NCI-H1417 (cell line): ENCODE results near the gene LENEP.

ENCODE experiments used
- DNase-seq, 3 experiments: peaks; one replicate each; lab custom pipeline; 2025; lab: John Stamatoyannopoulos, UW

Gene LENEP

GRCh38 chr1:154998818-154999570 lies 5.6 kb downstream of the LENEP start:
- DNase-seq, result peak; percentile 63 to 82 (median 74)

DNA sequence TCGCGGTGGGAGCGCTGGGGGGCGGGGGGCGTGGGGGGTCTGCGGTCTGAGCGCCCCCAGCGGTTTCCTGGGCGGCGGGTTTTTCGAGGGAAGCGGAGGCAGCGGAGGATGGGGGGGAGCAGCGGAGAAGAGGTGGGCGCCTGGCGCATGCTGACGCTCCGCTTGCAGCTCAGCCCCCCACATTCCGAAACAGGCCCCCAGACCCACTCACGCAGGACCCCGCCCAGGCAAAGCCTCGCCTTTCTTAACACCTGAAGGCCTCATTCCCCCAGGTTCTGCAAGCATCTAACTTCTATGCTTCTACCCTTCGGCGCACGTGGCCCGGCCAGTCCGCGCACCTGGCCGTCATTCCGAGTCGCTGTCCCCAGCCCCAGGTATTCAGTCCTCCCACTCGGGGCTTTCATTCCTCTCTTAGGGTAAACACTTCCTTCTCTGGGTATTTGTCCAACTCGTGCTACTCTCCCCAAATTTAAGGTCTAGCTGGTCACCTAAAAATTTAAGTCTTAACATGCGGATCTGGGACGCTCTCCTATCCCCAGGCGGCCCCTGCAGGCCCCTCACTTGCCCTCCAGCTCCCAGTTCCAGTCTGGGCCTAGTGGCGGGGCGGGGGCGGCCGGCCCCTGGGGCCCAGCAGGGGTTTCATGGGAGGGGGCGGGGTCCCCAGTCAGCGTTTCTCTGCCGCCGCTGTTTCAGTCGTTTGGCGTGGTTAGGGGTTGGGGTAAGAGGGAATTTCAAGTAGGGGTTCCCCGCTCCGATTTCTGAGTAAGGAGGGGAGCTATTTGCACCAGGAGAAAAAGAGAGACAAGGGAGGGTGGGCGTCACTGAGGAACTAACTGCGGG lies 6.4 kb downstream of the LENEP start:
- DNase-seq, result peak; percentile 43 to 78 (median 77)

DNA sequence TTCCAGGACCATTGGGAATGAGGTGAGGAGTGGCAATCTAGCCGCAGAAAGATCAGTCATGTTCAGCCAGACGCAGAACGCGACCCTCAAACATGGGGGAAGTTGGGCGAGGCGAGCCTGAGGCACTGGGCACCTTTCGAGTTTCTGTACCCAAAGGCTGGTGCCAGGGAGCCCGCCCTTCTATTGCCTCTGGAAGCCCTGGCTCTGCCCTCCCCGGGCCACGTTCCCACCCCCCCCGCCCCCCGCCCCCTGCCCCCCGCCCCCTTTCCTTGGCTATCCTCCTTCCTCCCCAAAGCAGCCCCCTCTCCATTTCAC lies 7.0 kb downstream of the LENEP start:
- peak in 2 of 3 experiments; percentile 65 to 78 for DNase-seq

- DNase-seq, result peak; percentile 95 to 99 (median 96)
Observed at GRCh38 chr1:155000726-155001424, 7.5 kb downstream of the LENEP start.

DNA sequence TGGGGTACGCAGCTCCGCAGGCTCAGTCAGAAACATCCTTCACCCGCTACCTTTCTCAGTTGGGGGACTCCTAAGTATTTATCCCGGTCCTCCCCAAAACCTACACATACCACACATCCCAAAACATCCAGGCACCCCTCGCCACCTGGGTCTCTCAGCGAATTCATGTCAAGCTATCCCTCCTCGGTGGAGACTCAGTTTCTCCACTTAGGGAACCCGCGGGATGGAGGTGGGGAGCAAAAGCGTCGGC lies 8.0 kb downstream of the LENEP start:
- no peak for DNase-seq

DNA sequence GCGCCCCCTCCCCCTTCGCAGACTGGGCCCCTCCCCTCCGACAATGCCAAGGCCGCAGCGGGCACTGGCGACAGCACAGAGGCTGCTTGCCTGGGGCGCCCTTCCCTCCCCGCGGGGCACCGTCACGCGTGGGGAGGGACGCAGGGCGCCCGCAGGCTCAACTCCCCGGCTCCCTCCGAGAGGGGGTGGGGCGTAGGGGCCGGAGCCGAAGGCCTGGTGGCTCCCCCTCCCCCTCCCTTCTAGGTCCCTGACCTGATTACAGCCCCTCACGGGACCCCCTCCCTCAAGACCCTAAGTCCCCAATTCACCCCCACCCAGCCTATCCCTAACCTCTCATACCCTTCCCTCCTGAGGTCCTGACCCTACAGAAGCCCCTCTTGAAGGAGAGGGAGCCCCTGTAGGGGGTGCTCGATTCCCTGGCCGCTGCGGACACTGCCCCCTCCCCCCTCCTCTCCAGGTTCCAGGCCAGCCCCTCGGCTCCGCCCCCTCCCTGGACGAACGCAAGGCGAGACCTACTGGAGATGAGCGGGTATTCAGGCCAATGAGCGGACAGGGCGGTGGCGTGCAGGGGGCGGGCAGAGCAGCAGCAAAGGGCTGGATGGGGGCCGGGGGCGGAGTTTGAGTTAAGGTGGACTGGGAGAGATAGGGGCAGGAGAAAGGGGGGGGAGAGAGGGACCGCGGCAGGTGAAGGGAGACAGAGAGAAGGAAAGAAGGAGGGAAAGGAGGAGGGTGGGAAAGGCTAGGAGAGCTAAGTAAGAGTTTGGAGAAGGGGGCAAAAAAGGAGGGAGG lies 8.5 kb downstream of the LENEP start:
- DNase-seq, result peak; percentile 98 to 100 (median 99)

DNA sequence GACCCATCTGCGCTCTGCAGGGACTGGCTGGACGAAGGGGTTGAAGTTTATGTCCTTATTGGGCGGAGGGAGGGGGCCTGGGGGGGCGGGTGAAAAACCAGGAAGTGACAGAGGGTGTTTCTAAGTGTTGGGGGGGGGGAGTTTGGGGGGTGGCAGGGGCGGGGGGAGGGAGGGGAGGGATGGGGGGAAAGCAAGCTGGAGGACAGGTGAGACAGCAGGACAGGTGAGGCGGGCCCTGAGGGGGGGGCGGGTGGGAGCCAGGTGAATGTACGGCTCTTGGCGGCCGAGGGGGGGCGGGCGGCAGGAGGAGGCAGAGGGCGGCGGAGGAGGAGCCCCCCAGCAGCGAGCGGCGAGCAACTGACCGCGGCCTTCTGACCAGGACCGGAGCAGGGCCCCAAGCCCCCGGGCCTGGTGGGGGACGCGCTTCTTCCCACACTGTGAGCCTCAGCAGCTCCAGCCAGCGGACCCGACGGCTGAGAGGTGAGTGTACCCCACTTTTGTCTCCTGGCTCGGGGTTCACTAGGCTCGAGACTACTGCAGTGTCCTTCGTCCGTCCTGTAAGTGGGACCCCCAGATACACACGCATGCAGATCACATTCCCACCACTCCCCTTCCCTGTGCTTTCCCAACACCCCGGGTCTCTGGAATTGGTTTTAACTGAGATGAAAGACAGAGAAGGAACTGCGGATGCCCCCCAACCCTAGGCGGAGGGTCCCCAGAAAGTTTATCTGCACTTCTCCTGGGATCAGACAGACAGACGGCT lies 9.3 kb downstream of the LENEP start, which contains the start of gene ZBTB7B:
ZBTB7B (plus strand) TSS at position 339 of the 763 bp plus-strand sequence. CDS start 11,859 bp downstream, outside the sequence.
- DNase-seq, result peak; percentile 44 to 73 (median 71)

DNA sequence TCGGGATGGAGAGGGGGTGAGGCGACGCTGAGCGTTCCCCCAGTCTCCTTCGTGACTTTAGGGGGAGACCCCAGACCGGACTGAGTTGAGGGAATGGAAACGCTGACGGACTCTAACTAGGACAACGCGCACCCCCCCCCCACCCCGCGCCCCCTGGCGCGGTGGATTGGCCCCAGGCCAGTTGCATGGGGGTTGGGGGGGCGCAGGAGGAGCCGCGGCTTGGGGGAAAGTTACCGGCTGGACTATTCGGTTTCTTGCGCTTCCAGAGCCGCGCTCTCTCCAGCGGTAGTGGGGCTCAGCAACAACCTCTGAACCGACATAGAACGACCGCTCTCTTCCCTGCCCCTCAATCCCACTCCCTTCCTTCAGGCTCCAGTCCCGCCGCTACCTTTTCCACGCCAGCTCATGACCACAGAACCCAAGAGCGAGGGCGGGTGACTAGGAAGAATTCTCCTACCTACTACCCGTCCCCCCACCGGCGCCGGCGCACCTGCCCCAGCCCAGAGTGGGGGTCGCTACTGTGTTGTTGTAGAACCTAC lies 9.9 kb downstream of the LENEP start:
- DNase-seq, result peak; percentile 32 to 77 (median 74)

GRCh38 chr1:155003766-155004351 lies 10.5 kb downstream of the LENEP start:
- DNase-seq, result peak in 2 of 3 experiments; percentile 67 to 77

DNA sequence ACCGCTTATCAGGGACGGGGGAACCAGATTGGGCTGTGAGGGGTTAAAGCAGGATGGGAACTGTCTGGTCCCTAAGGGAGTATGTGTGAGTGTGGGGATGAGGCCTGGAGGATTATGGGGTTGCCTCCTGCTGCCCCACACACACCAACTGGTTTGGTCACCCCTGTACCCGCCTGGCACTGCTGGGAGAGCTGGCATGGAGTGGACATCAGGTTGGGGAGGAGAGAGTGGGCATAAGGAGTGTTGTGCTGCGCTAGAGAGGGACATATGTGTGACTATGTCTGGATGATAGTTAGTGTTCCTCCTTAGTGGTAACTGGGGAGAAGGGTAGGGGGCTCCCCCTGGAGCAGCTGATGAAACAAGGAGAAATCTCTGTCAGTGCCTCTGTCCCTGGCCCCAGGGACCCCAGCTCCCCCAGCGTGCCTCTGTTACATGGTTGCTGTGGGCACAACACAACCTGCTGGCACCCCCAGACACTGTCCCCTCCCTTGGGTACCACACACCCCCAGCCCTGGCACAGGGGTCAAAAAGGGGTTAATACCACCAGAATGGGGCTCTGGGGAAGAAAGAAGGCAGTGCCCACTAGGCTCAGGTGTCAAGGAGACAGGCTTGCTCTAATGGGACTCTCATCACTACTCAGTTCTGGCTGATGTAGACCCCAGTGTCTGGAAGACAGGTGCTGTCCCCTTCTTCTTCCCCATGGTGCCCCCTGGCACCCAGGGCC lies 11.1 kb downstream of the LENEP start:
- DNase-seq, result peak in 2 of 3 experiments; percentile 56 to 64

- peak in 2 of 3 experiments; percentile 64 to 67 for DNase-seq
Observed at GRCh38 chr1:155005076-155006011, 12.0 kb downstream of the LENEP start.

GRCh38 chr1:155006601-155007101 lies 13.3 kb downstream of the LENEP start:
- DNase-seq, result peak in 1 of 3 experiments; percentile 26

DNA sequence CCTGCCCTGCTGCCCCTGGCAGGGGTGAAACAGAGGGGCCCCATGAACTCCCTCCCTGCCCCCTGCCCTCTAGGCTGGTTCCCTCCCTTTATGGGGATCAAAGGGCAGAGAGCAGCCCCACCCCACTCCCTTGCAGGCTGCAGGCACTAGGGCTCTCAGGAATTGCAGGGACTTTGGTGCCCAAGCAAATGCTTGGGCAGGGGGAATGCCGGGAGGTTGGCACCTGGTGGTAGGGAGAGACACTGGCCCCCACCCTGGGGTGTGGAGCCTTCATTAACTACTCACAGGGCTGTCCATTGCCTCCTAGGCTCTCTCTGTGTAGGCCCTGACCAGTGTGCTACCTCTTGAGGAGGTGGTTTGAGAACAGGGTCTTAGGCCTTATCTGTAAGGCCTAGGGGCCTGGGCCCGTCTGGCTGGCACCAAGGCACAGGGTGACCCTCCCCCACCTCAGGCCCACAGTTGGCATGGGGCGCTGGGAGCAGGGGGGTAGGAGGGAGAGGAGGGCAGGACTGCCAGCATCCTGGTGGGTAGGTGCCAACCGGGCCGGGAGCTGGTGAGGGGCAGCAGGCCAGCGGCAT lies 14.0 kb downstream of the LENEP start:
- DNase-seq, result no peak

- no peak for DNase-seq
Observed at GRCh38 chr1:155008015-155008941, 14.9 kb downstream of the LENEP start.

GRCh38 chr1:155009221-155009711 lies 15.9 kb downstream of the LENEP start:
- no peak for DNase-seq

GRCh38 chr1:155009742-155010141 lies 16.4 kb downstream of the LENEP start:
- no peak for DNase-seq
